Measurements from ENCODE around the gene FRMD4A.

Gene FRMD4A

DNA sequence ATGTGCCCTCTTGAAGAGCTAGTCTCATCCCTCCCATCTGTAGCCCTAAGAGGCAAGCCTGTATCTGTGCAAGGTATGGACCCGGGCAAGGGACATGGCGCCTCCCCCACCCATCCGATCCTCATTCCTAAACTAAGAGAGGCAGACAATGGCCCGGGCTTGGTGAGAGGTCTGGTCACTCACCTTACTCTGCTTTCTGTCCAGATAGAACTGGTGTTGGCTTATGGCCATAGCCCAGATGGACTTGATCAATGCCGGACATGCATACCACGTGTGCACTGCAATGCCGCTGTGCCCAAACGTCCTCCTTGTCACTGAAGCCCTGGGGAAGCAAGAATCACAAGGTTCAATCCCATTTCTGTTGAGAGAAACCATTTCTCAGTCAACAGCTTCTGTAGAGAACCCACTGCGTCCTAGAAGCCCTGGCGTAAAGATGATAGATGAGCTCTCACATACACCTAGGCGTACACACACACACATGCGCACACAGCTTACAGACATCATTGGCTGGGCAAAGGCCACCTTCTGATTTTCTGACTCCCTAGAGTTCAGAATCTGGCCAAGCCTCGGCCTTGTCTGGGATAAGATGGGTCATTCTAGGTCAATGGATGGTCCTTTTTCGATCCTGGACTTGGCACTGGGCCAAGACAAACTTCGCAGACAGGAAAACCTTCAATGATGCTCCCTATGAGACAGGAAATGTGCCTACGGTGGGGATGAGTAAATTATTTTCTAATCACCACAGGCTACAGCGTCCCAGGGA is 629.4 kb downstream of the FRMD4A start:
- H4K20me1 ChIP-seq (ENCODE audit: low read depth, low read length), result no peaks in the 10 kb centered on the region
- H3F3A ChIP-seq (ENCODE audit: insufficient read depth), result no peaks in the 10 kb centered on the region
- H3K27ac ChIP-seq (ENCODE audit: low read depth, low read length), result no peak overlapping the region
- no peaks in the 10 kb centered on the region for H3K9me2 ChIP-seq (replicated peaks; ENCODE audit: insufficient read depth, low read length)
- no peaks in the 10 kb centered on the region for H3K9me3 ChIP-seq (ENCODE audit: insufficient read depth, low read length)
- no peak overlapping the region for H3K9ac ChIP-seq (ENCODE audit: low read length)
- TF ChIP-seq CTCF (IDR thresholded peaks at IDR 0.05; ENCODE audit: insufficient read depth, low read length, poor library complexity, severe bottlenecking) (no peak), EZH2phosphoT487 (conservative IDR thresholded peaks at IDR 0.05; ENCODE audit: low read length) (no peak)
- no peaks in the 10 kb centered on the region for H3K79me2 ChIP-seq (ENCODE audit: insufficient read depth, low read length)
- no peaks in the 10 kb centered on the region for H3K27me3 ChIP-seq (ENCODE audit: low read length)
- H3K4me2 ChIP-seq (ENCODE audit: low read depth, low read length, poor library complexity, severe bottlenecking), result no peak overlapping the region
- no peaks in the 10 kb centered on the region for H3K36me3 ChIP-seq (ENCODE audit: low read length)
- no peak overlapping the region for H3K4me3 ChIP-seq (ENCODE audit: insufficient read depth, low read length, poor library complexity, severe bottlenecking)
- no peak overlapping the region for H2AFZ ChIP-seq (ENCODE audit: low read depth, low read length, severe bottlenecking)

DNA sequence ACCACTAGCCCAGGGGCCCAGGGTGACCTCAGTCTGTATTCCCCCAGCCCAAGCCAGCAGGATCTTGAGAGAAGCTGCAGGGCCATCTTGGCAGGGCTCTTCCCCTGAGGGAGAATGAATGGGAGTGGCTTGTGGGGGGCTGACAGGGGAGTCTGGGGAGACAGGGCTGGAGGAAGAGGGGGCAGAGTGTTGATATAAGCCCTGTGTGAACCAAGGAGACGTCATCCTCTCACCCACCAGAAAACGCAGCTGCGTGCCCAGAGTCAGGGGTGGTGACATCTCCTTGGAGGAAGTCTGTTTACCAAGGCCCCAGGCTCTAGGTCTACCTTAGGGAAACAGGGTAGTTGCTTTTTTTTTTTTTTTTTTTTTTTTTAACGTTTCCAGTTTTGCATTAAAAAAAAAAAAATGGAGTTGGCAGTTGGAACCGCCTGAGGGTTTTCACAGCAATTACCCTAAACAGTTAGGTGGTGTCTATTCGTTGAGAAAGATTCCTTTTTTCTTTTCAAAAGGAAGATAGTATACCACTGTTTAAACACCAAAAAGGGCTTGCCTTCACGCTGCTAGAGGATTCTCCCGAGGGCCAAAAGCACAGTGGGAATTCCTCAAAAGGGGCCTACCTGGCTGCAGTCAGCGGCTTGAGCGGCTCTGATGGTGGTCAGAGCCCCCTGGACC is 630.1 kb downstream of the FRMD4A start:
- Histone ChIP-seq H3K9me2 (replicated peaks; ENCODE audit: insufficient read depth, low read length) (no peaks in the 10 kb centered on the region), H3K36me3 (ENCODE audit: low read length) (no peaks in the 10 kb centered on the region), H3K9ac (ENCODE audit: low read length) (no peak overlapping the region), H3K4me3 (ENCODE audit: insufficient read depth, low read length, poor library complexity, severe bottlenecking) (no peak overlapping the region), H3K27ac (ENCODE audit: low read depth, low read length) (no peak overlapping the region), H3K27me3 (ENCODE audit: low read length) (no peaks in the 10 kb centered on the region), H3K4me2 (ENCODE audit: low read depth, low read length, poor library complexity, severe bottlenecking) (no peak overlapping the region), H2AFZ (ENCODE audit: low read depth, low read length, severe bottlenecking) (no peak overlapping the region), H4K20me1 (ENCODE audit: low read depth, low read length) (no peaks in the 10 kb centered on the region), H3F3A (ENCODE audit: insufficient read depth) (no peaks in the 10 kb centered on the region), H3K79me2 (ENCODE audit: insufficient read depth, low read length) (no peaks in the 10 kb centered on the region), H3K9me3 (ENCODE audit: insufficient read depth, low read length) (no peaks in the 10 kb centered on the region)
- TF ChIP-seq CTCF (IDR thresholded peaks at IDR 0.05; ENCODE audit: insufficient read depth, low read length, poor library complexity, severe bottlenecking) (no peak), EZH2phosphoT487 (conservative IDR thresholded peaks at IDR 0.05; ENCODE audit: low read length) (no peak)

DNA sequence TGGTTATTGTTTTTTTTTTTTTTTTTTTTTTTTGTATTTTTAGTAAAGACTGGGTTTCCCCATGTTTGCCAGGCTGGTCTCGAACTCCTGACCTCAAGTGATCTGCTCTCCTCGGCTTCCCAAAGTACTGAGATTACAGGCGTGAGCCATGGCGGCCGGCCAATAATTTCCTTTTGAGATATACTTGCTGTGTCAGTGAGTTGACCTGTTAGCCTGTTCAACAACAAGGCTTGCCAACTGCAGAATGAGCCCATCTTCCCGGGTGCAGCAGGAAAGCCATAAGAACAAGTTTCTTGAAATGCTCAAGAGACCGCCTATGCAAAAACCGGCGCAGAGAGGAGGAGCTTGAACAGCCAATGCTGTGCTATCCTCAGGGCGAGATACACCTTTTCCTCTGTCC is 631.5 kb downstream of the FRMD4A start:
- Histone ChIP-seq H4K20me1 (ENCODE audit: low read depth, low read length) (no peaks in the 10 kb centered on the region), H3K9ac (ENCODE audit: low read length) (no peak overlapping the region), H3K27me3 (ENCODE audit: low read length) (no peaks in the 10 kb centered on the region), H3K27ac (ENCODE audit: low read depth, low read length) (no peak overlapping the region), H3K9me3 (ENCODE audit: insufficient read depth, low read length) (no peaks in the 10 kb centered on the region), H3F3A (ENCODE audit: insufficient read depth) (no peaks in the 10 kb centered on the region), H3K4me3 (ENCODE audit: insufficient read depth, low read length, poor library complexity, severe bottlenecking) (no peak overlapping the region), H3K9me2 (replicated peaks; ENCODE audit: insufficient read depth, low read length) (no peaks in the 10 kb centered on the region), H3K4me2 (ENCODE audit: low read depth, low read length, poor library complexity, severe bottlenecking) (no peak overlapping the region), H3K36me3 (ENCODE audit: low read length) (no peaks in the 10 kb centered on the region), H3K79me2 (ENCODE audit: insufficient read depth, low read length) (no peaks in the 10 kb centered on the region), H2AFZ (ENCODE audit: low read depth, low read length, severe bottlenecking) (no peak overlapping the region)
- TF ChIP-seq EZH2phosphoT487 (conservative IDR thresholded peaks at IDR 0.05; ENCODE audit: low read length) (no peak), CTCF (IDR thresholded peaks at IDR 0.05; ENCODE audit: insufficient read depth, low read length, poor library complexity, severe bottlenecking) (no peak)

Data from SU-DHL-6 (cell line).